ENCODE results near the gene MDM2. TPM values are rescaled to one million over a fixed set of nuclear protein-coding genes. Genes with fewer than 3 reads are reported as not detected.

The MDM2 gene
- total and polyA plus RNA-seq, 2 of the 8 experiments (the other 6 are each of a cell fraction or from before 2014, with no cell fraction given), result 15.1 to 115 TPM

DNA sequence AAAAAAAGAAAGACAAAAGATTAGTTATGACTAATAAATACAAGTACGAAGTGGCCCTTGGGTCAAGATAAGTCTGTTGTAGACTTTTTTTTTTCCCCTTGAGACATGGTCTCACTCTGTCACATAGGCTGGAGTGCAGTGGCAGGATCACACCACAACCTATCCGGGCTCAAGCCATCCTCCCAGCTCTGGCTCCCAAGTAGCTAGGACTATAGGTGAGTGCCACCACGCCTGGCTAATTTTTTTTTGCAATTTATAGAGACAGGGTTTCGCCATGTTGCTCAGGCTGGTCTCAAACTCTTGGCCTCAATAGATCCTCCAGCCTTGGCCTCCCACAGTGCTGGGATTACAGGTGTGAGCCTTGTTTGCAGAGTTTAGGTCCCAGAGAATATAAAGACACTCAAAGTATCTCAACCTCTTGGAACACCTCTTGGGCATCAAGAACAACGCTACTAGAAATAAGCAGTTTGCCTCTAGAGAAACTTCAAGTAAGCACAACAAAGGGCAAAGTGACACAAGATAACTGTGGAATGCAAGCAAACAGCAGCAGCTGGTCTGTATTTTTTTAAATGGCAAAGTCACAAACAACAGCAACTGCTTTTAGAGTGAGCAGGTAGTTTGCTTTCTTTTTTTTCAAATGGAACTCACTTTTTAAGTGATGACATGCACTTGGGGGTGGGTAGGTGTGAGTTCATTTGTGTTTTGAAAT is 3.9 kb upstream of the MDM2 start (continued):
- TF ChIP-seq HDAC2 (IDR thresholded peaks at IDR 0.05; ENCODE audit: borderline replicate concordance in 1 of 2, low read depth in 2 of 2, low read length in 2 of 2) (no peak), EP300 (IDR thresholded peaks at IDR 0.05; ENCODE audit: borderline replicate concordance in 1 of 2, low read depth in 2 of 2, low read length in 2 of 2) (no peak), RBBP5 (IDR thresholded peaks at IDR 0.05; ENCODE audit: borderline replicate concordance, low read depth, low read length) (no peak)

Measured in H1 (cell line).